Measurements from ENCODE around the gene EMC1.
A peak's percentile ranks its signal among the peaks of the same experiment; 100 is the strongest.
"Not testable (repeated sequence)": the region's sequence is repeated elsewhere in the genome, so short reads cannot be mapped to it uniquely, and the experiment has no call there.

Gene EMC1

DNA sequence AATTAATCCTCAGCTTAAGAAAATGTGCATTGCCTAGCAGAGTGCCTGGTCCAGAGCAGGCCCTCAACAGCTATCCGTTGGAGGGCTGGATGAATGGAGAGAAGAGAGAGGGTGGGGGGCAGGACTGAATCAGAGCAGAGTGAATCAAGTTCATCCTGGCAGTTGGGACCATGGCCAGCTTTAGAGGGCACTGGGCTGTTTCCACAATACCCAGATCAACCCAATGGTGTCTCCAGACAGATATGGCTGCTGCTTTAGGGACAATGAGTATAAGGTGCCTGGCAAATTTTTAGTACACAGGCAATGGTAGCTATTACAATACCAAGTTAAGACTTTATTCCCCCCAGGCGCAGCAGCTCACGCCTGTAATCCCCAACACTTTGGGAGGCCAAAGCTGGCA lies 17.1 kb downstream of the EMC1 start:
- H3K9ac ChIP-seq (ENCODE audit: low read depth in 1 of 2, low read length in 2 of 2), result no peak overlapping the region
- no peak overlapping the region for H3K4me3 ChIP-seq (ENCODE audit: low read length in 2 of 2)
- peaks cover 59 to 70% of the 10 kb centered on the region in 2 donors for H3K36me3 ChIP-seq (ENCODE audit: control insufficient read depth in 2 of 2, insufficient read depth in 2 of 2, low read length in 2 of 2)
- H3K27ac ChIP-seq (ENCODE audit: low read depth in 2 of 2, low read length in 2 of 2), result no peak overlapping the region
- H3K27me3 ChIP-seq (ENCODE audit: control insufficient read depth in 2 of 2, insufficient read depth in 2 of 2, low read length in 2 of 2), result no peaks in the 10 kb centered on the region
- H3K4me1 ChIP-seq (ENCODE audit: control insufficient read depth in 2 of 2, insufficient read depth in 2 of 2, low read length in 2 of 2), result peaks cover 2 to 9% of the 10 kb centered on the region in 2 donors
- H3K9me3 ChIP-seq (ENCODE audit: control insufficient read depth in 2 of 2, low read length in 2 of 2), result no peaks in the 10 kb centered on the region

DNA sequence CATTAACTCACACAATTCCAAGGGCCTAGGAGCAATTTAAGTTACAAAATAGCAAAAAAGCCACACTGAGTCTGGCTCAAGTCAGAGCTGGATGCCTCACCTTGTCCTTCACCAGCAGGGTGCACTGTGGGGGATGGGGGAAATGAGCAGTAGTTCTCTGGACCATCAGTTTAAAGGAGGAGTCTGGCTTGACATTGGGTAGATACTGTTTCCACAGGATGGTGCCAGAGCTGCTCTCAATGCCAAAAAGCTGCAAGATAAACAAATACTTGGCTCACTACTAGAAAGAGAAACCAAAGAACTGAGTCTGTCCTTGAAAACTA lies 18.8 kb downstream of the EMC1 start:
- Histone ChIP-seq H3K9ac (ENCODE audit: low read depth in 1 of 2, low read length in 2 of 2) (no peak overlapping the region), H3K4me3 (ENCODE audit: low read length in 2 of 2) (no peak overlapping the region), H3K27ac (ENCODE audit: low read depth in 2 of 2, low read length in 2 of 2) (peak overlapping the region; percentile 1 to 53), H3K27me3 (ENCODE audit: control insufficient read depth in 2 of 2, insufficient read depth in 2 of 2, low read length in 2 of 2) (no peaks in the 10 kb centered on the region), H3K36me3 (ENCODE audit: control insufficient read depth in 2 of 2, insufficient read depth in 2 of 2, low read length in 2 of 2) (peaks cover 45 to 55% of the 10 kb centered on the region in 2 donors), H3K4me1 (ENCODE audit: control insufficient read depth in 2 of 2, insufficient read depth in 2 of 2, low read length in 2 of 2) (peaks cover 2 to 9% of the 10 kb centered on the region in 2 donors), H3K9me3 (ENCODE audit: control insufficient read depth in 2 of 2, low read length in 2 of 2) (no peaks in the 10 kb centered on the region)

DNA sequence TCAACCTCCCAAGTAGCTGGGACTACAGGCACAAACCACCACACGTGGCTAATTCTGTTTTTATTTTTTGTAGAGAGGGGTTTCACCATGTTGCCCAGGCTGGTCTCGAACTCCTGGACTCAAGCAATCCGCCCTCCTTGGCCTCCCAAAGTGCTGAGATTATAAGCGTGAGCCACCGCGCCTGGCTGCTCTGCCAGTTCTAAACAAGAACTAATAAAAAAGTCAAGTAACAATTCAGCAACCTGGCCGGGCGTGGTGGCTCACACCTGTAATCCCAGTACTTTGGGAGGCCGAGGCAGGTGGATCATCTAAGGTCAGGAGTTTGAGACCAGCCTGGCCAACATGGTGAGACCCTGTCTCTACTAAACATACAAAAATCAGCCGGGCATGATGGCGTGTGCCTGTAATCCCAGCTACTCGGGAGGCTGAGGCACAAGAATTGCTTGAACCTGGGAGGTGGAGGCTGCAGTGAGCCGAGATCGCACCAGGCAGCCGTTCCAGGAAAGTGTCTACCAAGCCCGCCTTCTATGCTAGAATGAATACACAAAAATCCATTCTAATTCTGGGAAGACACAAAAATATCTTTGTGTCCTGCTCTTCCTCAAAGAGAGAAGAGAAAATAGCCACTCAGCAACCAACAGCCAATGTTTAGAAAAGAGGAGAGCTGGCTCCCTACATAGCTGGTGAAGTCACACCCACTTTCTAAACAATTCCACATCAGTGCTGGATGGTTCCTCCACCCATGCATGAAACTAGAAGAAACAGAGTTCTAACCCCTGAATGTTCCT lies 19.4 kb downstream of the EMC1 start:
- H3K9ac ChIP-seq (ENCODE audit: low read depth in 1 of 2, low read length in 2 of 2), result not testable (repeated sequence)
- peak overlapping the region; percentile 28 to 53 for H3K27ac ChIP-seq (ENCODE audit: low read depth in 2 of 2, low read length in 2 of 2)

GRCh38 chr1:19229828-19230325 lies 21.4 kb downstream of the EMC1 start:
- no peak overlapping the region for H3K27ac ChIP-seq (ENCODE audit: low read depth in 2 of 2, low read length in 2 of 2)
- no peaks in the 10 kb centered on the region for H3K9me3 ChIP-seq (ENCODE audit: control insufficient read depth in 2 of 2, low read length in 2 of 2)
- H3K36me3 ChIP-seq (ENCODE audit: control insufficient read depth in 2 of 2, insufficient read depth in 2 of 2, low read length in 2 of 2), result peaks cover 49 to 61% of the 10 kb centered on the region in 2 donors
- H3K4me3 ChIP-seq (ENCODE audit: low read length in 2 of 2), result no peak overlapping the region
- H3K27me3 ChIP-seq (ENCODE audit: control insufficient read depth in 2 of 2, insufficient read depth in 2 of 2, low read length in 2 of 2), result no peaks in the 10 kb centered on the region
- H3K4me1 ChIP-seq (ENCODE audit: control insufficient read depth in 2 of 2, insufficient read depth in 2 of 2, low read length in 2 of 2), result peaks cover 2 to 9% of the 10 kb centered on the region in 2 donors
- no peak overlapping the region for H3K9ac ChIP-seq (ENCODE audit: low read depth in 1 of 2, low read length in 2 of 2)

More for the DNA sequence above, 19.4 kb downstream of the EMC1 start:
- not testable (repeated sequence) for H3K4me3 ChIP-seq (ENCODE audit: low read length in 2 of 2); H3K4me1 ChIP-seq (ENCODE audit: control insufficient read depth in 2 of 2, insufficient read depth in 2 of 2, low read length in 2 of 2); H3K27me3 ChIP-seq (ENCODE audit: control insufficient read depth in 2 of 2, insufficient read depth in 2 of 2, low read length in 2 of 2); H3K9me3 ChIP-seq (ENCODE audit: control insufficient read depth in 2 of 2, low read length in 2 of 2)
- peaks cover 43 to 53% of the 10 kb centered on the region in 2 donors for H3K36me3 ChIP-seq (ENCODE audit: control insufficient read depth in 2 of 2, insufficient read depth in 2 of 2, low read length in 2 of 2)

GRCh38 chr1:19229229-19229628 lies 22.1 kb downstream of the EMC1 start:
- Histone ChIP-seq H3K9ac (ENCODE audit: low read depth in 1 of 2, low read length in 2 of 2) (no peak overlapping the region), H3K27me3 (ENCODE audit: control insufficient read depth in 2 of 2, insufficient read depth in 2 of 2, low read length in 2 of 2) (no peaks in the 10 kb centered on the region), H3K36me3 (ENCODE audit: control insufficient read depth in 2 of 2, insufficient read depth in 2 of 2, low read length in 2 of 2) (peaks cover 52 to 63% of the 10 kb centered on the region in 2 donors), H3K9me3 (ENCODE audit: control insufficient read depth in 2 of 2, low read length in 2 of 2) (no peaks in the 10 kb centered on the region), H3K4me3 (ENCODE audit: low read length in 2 of 2) (no peak overlapping the region), H3K4me1 (ENCODE audit: control insufficient read depth in 2 of 2, insufficient read depth in 2 of 2, low read length in 2 of 2) (peaks cover 2 to 9% of the 10 kb centered on the region in 2 donors), H3K27ac (ENCODE audit: low read depth in 2 of 2, low read length in 2 of 2) (no peak overlapping the region)

DNA sequence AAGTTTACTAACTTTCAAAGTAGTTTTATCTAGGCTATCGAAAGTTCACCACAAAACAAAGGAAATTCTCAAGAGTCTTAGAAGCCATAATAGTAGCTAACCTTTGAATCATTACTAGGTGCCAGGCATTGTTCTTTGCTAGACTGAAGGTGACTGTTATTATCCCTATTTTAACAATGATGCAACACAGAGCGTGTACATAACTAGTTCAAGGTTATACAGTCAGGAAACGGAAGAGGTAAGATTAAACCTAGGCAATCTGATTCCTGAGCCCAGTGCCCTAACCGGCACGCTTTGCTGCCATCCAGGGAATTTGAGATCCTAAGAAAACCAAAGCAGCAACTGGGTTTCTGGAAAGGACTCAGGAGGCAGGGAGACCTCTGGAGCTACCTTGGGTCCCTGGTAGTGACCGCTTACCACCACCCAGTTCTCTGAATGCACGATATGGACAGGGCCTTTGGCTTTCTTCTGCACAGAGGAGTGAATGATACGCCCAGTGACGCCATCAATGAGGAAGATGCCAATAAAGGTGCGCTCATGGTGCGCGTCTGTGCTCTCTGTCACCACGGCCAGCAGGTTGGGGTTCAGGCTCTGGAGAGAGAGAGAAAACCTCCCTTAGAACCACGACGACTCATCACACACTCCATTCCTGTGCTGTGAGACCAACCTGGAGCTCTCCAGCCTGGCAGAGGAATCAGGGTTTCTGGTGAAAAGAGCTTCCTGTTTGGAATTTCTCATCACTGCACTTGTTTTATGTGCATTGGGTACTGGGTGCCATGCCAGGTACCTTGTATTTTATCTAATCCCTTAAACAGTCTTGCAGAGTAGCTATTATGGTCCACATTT lies 28.1 kb downstream of the EMC1 start:
- H3K36me3 ChIP-seq (ENCODE audit: control insufficient read depth in 2 of 2, insufficient read depth in 2 of 2, low read length in 2 of 2), result peaks cover 60 to 71% of the 10 kb centered on the region in 2 donors
- no peaks in the 10 kb centered on the region for H3K9me3 ChIP-seq (ENCODE audit: control insufficient read depth in 2 of 2, low read length in 2 of 2)
- no peaks in the 10 kb centered on the region for H3K27me3 ChIP-seq (ENCODE audit: control insufficient read depth in 2 of 2, insufficient read depth in 2 of 2, low read length in 2 of 2)
- no peak overlapping the region for H3K27ac ChIP-seq (ENCODE audit: low read depth in 2 of 2, low read length in 2 of 2)
- H3K9ac ChIP-seq (ENCODE audit: low read depth in 1 of 2, low read length in 2 of 2), result no peak overlapping the region
- no peak overlapping the region for H3K4me3 ChIP-seq (ENCODE audit: low read length in 2 of 2)
- no peaks in the 10 kb centered on the region for H3K4me1 ChIP-seq (ENCODE audit: control insufficient read depth in 2 of 2, insufficient read depth in 2 of 2, low read length in 2 of 2)

DNA sequence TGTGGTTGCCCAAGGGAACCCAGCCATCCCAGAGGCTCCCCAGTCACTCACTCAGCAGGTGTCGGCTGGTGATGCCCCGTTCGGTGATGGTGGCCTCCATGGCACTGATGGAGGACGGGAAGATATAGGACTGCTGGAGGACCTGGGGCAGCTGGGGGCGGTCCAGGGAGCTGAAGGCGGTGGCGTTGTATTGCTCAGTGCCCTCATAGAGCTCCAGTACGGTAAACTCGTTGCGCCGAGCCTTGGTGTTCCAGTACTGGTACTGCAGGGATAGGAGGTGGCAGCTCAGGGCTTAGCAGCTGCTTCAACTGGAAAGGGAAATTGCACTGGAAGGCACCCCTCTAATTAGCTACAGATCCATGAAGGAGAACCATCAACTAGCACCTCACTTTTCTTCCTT lies 28.8 kb downstream of the EMC1 start:
- H3K9ac ChIP-seq (ENCODE audit: low read depth in 1 of 2, low read length in 2 of 2), result no peak overlapping the region
- H3K9me3 ChIP-seq (ENCODE audit: control insufficient read depth in 2 of 2, low read length in 2 of 2), result no peaks in the 10 kb centered on the region
- peaks cover 62 to 71% of the 10 kb centered on the region in 2 donors for H3K36me3 ChIP-seq (ENCODE audit: control insufficient read depth in 2 of 2, insufficient read depth in 2 of 2, low read length in 2 of 2)
- no peak overlapping the region for H3K27ac ChIP-seq (ENCODE audit: low read depth in 2 of 2, low read length in 2 of 2)
- no peaks in the 10 kb centered on the region for H3K4me1 ChIP-seq (ENCODE audit: control insufficient read depth in 2 of 2, insufficient read depth in 2 of 2, low read length in 2 of 2)
- H3K27me3 ChIP-seq (ENCODE audit: control insufficient read depth in 2 of 2, insufficient read depth in 2 of 2, low read length in 2 of 2), result no peaks in the 10 kb centered on the region
- H3K4me3 ChIP-seq (ENCODE audit: low read length in 2 of 2), result no peak overlapping the region

DNA sequence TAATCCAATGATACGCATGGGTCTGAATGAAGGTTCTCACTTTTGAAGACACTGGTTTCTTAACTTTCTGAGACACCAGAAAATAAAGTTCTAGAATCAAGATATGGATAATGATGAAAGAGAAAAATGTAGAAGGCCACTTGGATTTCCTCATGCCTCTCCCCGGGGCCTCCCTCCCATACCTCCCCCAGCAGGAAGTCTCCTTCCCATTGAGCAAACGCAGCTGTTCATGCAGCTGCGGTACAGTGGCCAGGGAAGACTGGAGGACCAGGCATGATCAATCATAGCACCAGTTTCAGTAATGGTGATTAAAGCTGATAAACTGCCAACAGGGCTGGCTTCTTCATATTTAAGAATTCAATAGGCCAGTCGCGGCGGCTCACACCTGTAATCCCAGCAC lies 30.3 kb downstream of the EMC1 start:
- Histone ChIP-seq H3K9ac (ENCODE audit: low read depth in 1 of 2, low read length in 2 of 2) (no peak overlapping the region), H3K4me3 (ENCODE audit: low read length in 2 of 2) (no peak overlapping the region), H3K36me3 (ENCODE audit: control insufficient read depth in 2 of 2, insufficient read depth in 2 of 2, low read length in 2 of 2) (peaks cover 57 to 64% of the 10 kb centered on the region in 2 donors), H3K4me1 (ENCODE audit: control insufficient read depth in 2 of 2, insufficient read depth in 2 of 2, low read length in 2 of 2) (no peaks in the 10 kb centered on the region), H3K9me3 (ENCODE audit: control insufficient read depth in 2 of 2, low read length in 2 of 2) (no peaks in the 10 kb centered on the region), H3K27me3 (ENCODE audit: control insufficient read depth in 2 of 2, insufficient read depth in 2 of 2, low read length in 2 of 2) (no peaks in the 10 kb centered on the region), H3K27ac (ENCODE audit: low read depth in 2 of 2, low read length in 2 of 2) (no peak overlapping the region)

DNA sequence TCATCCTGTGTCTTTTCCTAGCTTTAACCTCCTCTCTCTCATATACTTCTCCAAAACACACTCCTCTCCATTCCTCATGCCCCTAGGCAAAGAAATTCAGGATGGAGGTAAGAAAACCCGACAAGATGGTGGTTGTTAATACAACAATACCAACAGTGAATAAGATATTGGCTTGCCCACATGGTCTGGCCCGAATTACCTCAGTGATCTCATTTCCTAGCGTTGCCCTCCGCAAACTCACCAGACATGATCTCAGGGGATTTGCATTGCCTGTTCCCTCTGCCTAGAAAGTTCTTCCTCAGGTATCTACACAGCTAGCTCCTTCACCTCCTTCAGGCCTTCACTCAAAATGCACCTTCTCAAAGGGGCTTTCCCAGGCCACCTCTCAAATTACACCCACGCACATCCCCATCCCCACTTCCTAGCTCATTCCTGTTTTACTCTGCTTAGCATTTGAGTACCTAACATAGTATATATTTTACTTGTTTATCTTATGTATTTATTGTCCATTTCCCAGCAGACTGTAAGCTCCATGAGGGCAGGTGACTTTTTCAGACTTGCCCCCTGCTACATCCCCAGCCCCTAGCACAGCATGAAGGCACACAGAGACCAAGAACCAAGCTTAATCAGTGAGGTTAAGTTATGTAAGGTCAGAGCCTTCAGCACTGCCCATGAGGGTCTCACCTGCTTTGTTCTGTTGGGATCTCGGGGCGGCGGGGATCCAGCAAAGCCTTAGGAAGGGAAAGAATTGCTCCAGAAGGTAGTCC lies 31.1 kb downstream of the EMC1 start:
- peaks cover 53 to 60% of the 10 kb centered on the region in 2 donors for H3K36me3 ChIP-seq (ENCODE audit: control insufficient read depth in 2 of 2, insufficient read depth in 2 of 2, low read length in 2 of 2)
- no peak overlapping the region for H3K9ac ChIP-seq (ENCODE audit: low read depth in 1 of 2, low read length in 2 of 2)
- no peaks in the 10 kb centered on the region for H3K9me3 ChIP-seq (ENCODE audit: control insufficient read depth in 2 of 2, low read length in 2 of 2)
- no peak overlapping the region for H3K4me3 ChIP-seq (ENCODE audit: low read length in 2 of 2)
- no peak overlapping the region for H3K27ac ChIP-seq (ENCODE audit: low read depth in 2 of 2, low read length in 2 of 2)
- no peaks in the 10 kb centered on the region for H3K4me1 ChIP-seq (ENCODE audit: control insufficient read depth in 2 of 2, insufficient read depth in 2 of 2, low read length in 2 of 2)
- no peaks in the 10 kb centered on the region for H3K27me3 ChIP-seq (ENCODE audit: control insufficient read depth in 2 of 2, insufficient read depth in 2 of 2, low read length in 2 of 2)
